Measurements from ENCODE around the gene AK8.

DNA sequence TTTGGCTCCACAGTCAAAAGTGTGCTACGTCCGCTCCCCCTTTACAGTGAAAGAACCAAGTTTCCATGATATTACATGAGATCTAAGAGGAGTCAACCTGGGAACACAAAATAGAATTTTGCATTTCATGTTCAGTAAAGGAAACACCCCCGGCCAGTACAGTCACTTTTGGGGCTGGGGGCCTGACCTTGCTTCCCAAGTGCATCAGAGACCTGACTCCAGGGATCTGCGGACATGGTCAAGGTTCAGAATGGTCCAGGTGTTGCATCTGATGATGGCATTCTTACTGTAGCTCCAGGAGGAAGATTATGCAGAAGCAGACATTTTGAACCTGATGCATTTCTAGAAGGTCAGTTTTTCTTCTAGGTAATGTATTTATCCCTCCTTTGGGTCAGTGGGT lies 39.8 kb downstream of the AK8 start:
- TF ChIP-seq, protein P1, sequence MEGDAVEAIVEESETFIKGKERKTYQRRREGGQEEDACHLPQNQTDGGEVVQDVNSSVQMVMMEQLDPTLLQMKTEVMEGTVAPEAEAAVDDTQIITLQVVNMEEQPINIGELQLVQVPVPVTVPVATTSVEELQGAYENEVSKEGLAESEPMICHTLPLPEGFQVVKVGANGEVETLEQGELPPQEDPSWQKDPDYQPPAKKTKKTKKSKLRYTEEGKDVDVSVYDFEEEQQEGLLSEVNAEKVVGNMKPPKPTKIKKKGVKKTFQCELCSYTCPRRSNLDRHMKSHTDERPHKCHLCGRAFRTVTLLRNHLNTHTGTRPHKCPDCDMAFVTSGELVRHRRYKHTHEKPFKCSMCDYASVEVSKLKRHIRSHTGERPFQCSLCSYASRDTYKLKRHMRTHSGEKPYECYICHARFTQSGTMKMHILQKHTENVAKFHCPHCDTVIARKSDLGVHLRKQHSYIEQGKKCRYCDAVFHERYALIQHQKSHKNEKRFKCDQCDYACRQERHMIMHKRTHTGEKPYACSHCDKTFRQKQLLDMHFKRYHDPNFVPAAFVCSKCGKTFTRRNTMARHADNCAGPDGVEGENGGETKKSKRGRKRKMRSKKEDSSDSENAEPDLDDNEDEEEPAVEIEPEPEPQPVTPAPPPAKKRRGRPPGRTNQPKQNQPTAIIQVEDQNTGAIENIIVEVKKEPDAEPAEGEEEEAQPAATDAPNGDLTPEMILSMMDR (IDR thresholded peaks at IDR 0.05) = no peak
- no peak for TF ChIP-seq ZFX (IDR thresholded peaks at IDR 0.05; ENCODE audit: borderline replicate concordance)
